H9 (cell line): ENCODE data around the gene EML4. TPM values are rescaled to one million over a fixed set of nuclear protein-coding genes. Genes with fewer than 3 reads are reported as not detected.
A peak's percentile ranks its signal among the peaks of the same experiment; 100 is the strongest.

Source experiments
- DNase-seq: peaks from one replicate; pipeline ENCODE4 v3.0.0-alpha.2; 2017
- H2AFZ ChIP-seq: one replicate; pipeline ENCODE4 v1.6.1; 2013; ENCODE audit warnings: mild to moderate bottlenecking, low read length, control low read depth, moderate library complexity
- H2AK5ac ChIP-seq: 2 replicates; pipeline ENCODE4 v1.6.1; 2013; ENCODE audit warnings: low read length, control low read depth, mixed read lengths; ENCODE audit not compliant: insufficient read length
- H2BK120ac ChIP-seq: one replicate; pipeline ENCODE4 v1.6.1; 2013; ENCODE audit warnings: low read depth, mild to moderate bottlenecking, low read length, control low read depth, inconsistent platforms; ENCODE audit not compliant: poor library complexity, severe bottlenecking
- H2BK12ac ChIP-seq: 2 replicates; pipeline ENCODE4 v1.6.1; 2013; ENCODE audit warnings: low read length, control low read depth, mixed read lengths, low read depth; ENCODE audit not compliant: insufficient read length
- H2BK15ac ChIP-seq: 2 replicates; pipeline ENCODE4 v1.6.1; 2013; ENCODE audit warnings: low read depth, low read length, control low read depth
- H2BK20ac ChIP-seq: one replicate; pipeline ENCODE4 v1.6.1; 2013; ENCODE audit warnings: low read depth, mild to moderate bottlenecking, low read length, control low read depth, inconsistent platforms; ENCODE audit not compliant: poor library complexity, severe bottlenecking
- H2BK5ac ChIP-seq: 2 replicates; pipeline ENCODE4 v1.6.1; 2013; ENCODE audit warnings: low read length, control low read depth, mixed read lengths; ENCODE audit not compliant: insufficient read length
- H3K14ac ChIP-seq: 2 replicates; pipeline ENCODE4 v1.6.1; 2013; ENCODE audit warnings: low read length, control low read depth; ENCODE audit not compliant: insufficient read depth
- H3K18ac ChIP-seq: 2 replicates; pipeline ENCODE4 v1.6.1; 2013; ENCODE audit warnings: low read depth, mild to moderate bottlenecking, mixed read lengths, low read length, control low read depth; ENCODE audit not compliant: insufficient read length
- H3K23ac ChIP-seq: 2 replicates; pipeline ENCODE4 v1.6.1; 2013; ENCODE audit warnings: low read length, control low read depth, mixed read lengths, low read depth; ENCODE audit not compliant: insufficient read length
- H3K23me2 ChIP-seq: 2 replicates; pipeline ENCODE4 v1.6.1; 2013; ENCODE audit warnings: low read depth, mild to moderate bottlenecking, mixed read lengths, low read length, control low read depth; ENCODE audit not compliant: insufficient read length, poor library complexity, severe bottlenecking
- H3K27ac ChIP-seq: 2 replicates; pipeline ENCODE4 v1.5.1; 2013; ENCODE audit warnings: low read length, control low read depth, mixed read lengths, low read depth; ENCODE audit not compliant: insufficient read length
- H3K27me3 ChIP-seq: 2 replicates; pipeline ENCODE4 v1.6.1; 2013; ENCODE audit warnings: low read length, control low read depth, inconsistent platforms; ENCODE audit not compliant: insufficient read depth
- H3K4ac ChIP-seq: 2 replicates; pipeline ENCODE4 v1.6.1; 2013; ENCODE audit warnings: low read depth, mild to moderate bottlenecking, control low read depth, inconsistent platforms, low read length, moderate library complexity
- H3K4me1 ChIP-seq: 2 replicates; pipeline ENCODE4 v1.6.1; 2013; ENCODE audit warnings: low read length, control low read depth, inconsistent platforms; ENCODE audit not compliant: insufficient read depth
- H3K4me2 ChIP-seq: 2 replicates; pipeline ENCODE4 v1.6.1; 2013; ENCODE audit warnings: low read length, control low read depth, mixed read lengths; ENCODE audit not compliant: insufficient read length, insufficient read depth
- H3K56ac ChIP-seq: 2 replicates; pipeline ENCODE4 v1.6.1; 2013; ENCODE audit warnings: low read depth, mild to moderate bottlenecking, mixed read lengths, low read length, control low read depth; ENCODE audit not compliant: insufficient read length
- H3K79me1 ChIP-seq: 2 replicates; pipeline ENCODE4 v1.6.1; 2013; ENCODE audit warnings: low read depth, mild to moderate bottlenecking, moderate library complexity, low read length, control low read depth, inconsistent platforms; ENCODE audit not compliant: insufficient read depth, poor library complexity, severe bottlenecking
- H3K79me2 ChIP-seq: 2 replicates; pipeline ENCODE4 v1.6.1; 2013; ENCODE audit warnings: low read length, control low read depth, inconsistent platforms; ENCODE audit not compliant: insufficient read depth
- H3K9ac ChIP-seq: 2 replicates; pipeline ENCODE4 v1.6.1; 2013; ENCODE audit warnings: low read length, control low read depth, mixed read lengths; ENCODE audit not compliant: insufficient read length; ENCODE audit errors: extremely low read depth
- H3K9me3 ChIP-seq: one replicate; pipeline ENCODE4 v1.6.1; 2013; ENCODE audit warnings: low read depth, low read length, inconsistent platforms; ENCODE audit not compliant: control insufficient read depth
- H3T11ph ChIP-seq: one replicate; pipeline ENCODE4 v1.6.1; 2013; ENCODE audit warnings: mild to moderate bottlenecking, low read length, control low read depth, inconsistent platforms
- H4K20me1 ChIP-seq: one replicate; pipeline ENCODE4 v1.6.1; 2013; ENCODE audit not compliant: control insufficient read depth, insufficient read length, insufficient read depth
- H4K5ac ChIP-seq: 2 replicates; pipeline ENCODE4 v1.6.1; 2013; ENCODE audit warnings: low read depth, mild to moderate bottlenecking, mixed read lengths, low read length, control low read depth; ENCODE audit not compliant: insufficient read length
- H4K8ac ChIP-seq: replicated peaks from 2 replicates; pipeline ENCODE4 v1.6.1; 2013; ENCODE audit warnings: low read length, control low read depth, mixed read lengths, low read depth; ENCODE audit not compliant: insufficient read length
- H4K91ac ChIP-seq: 2 replicates; pipeline ENCODE4 v1.6.1; 2013; ENCODE audit warnings: low read depth, mild to moderate bottlenecking, moderate library complexity, mixed read lengths, low read length, control low read depth; ENCODE audit not compliant: insufficient read length
- H3K27ac Mint-ChIP-seq, 3 experiments: 2 replicates in 2 of 3; 3 replicates in 1 of 3; pipeline ENCODE4 v1.8.0; 2020 to 2021; ENCODE audit warnings: mixed read lengths in 3 of 3, mild to moderate bottlenecking in 1 of 3, moderate library complexity in 1 of 3
- H3K27me3 Mint-ChIP-seq: 2 replicates; pipeline ENCODE4 v1.8.0; 2021; ENCODE audit warnings: low read depth, mild to moderate bottlenecking, moderate library complexity, mixed read lengths
- H3K36me3 Mint-ChIP-seq, 3 experiments: 2 replicates in 2 of 3; 3 replicates in 1 of 3; pipeline ENCODE4 v1.8.0; 2020 to 2021; ENCODE audit warnings: low read depth in 3 of 3, mixed read lengths in 3 of 3; ENCODE audit not compliant: insufficient read depth in 1 of 3
- H3K4me1 Mint-ChIP-seq, 2 experiments: 2 replicates each; pipeline ENCODE4 v1.8.0; 2020; ENCODE audit warnings: mixed read lengths in 2 of 2
- H3K4me3 Mint-ChIP-seq, 2 experiments: 2 replicates in 1 of 2; 3 replicates in 1 of 2; pipeline ENCODE4 v1.8.0; 2020 to 2021; ENCODE audit warnings: mild to moderate bottlenecking in 2 of 2, mixed read lengths in 2 of 2, moderate library complexity in 1 of 2
- H3K9me3 Mint-ChIP-seq, 2 experiments: 2 replicates in 1 of 2; 3 replicates in 1 of 2; pipeline ENCODE4 v1.8.0; 2020; ENCODE audit warnings: mild to moderate bottlenecking in 2 of 2, mixed read lengths in 2 of 2, moderate library complexity in 1 of 2
- CTCF ChIP-seq: fragments of 200-600 bp; sonication (generic); conservative IDR thresholded peaks from 3 replicates; pipeline ENCODE4 v1.8.0; 2021; ENCODE audit warnings: antibody characterized with exemption, mild to moderate bottlenecking
- WGBS: extraction: QIAGEN DNeasy Blood & Tissue Kit; methylation state at CpG from one replicate; pipeline ENCODE4 v1.1.7; 2013; ENCODE audit warnings: missing lambda C conversion rate, low lambda C conversion rate, mixed read lengths; ENCODE audit not compliant: insufficient read length; ENCODE audit errors: extremely low coverage; 5-methylcytosine and 5-hydroxymethylcytosine counted together
- total RNA-seq: library from RNA; stranded (reverse); gene quantifications from 2 replicates; pipeline ENCODE4 v1.2.1, GENCODE V29; 2021

EML4 gene
- total RNA-seq, 1 experiment from 2014 or later, result 68.6 TPM

GRCh38 chr2:42296226-42296625 is 127.1 kb downstream of the EML4 start:
- Mint-ChIP-seq H3K9me3 (no peaks in the 10 kb centered on the region), H3K4me1 (peaks cover 0 to 6% of the 10 kb centered on the region in 2 experiments; a peak in 1 of 4 replicates), H3K27ac (peak overlapping the region in 2 of 3 experiments; percentile 0 to 35; a peak in 3 of 7 replicates), H3K27me3 (no peaks in the 10 kb centered on the region), H3K36me3 (peaks cover 4 to 53% (median 36%) of the 10 kb centered on the region in 3 experiments; a peak in 6 of 7 replicates), H3K4me3 (no peak overlapping the region)
- H2BK12ac ChIP-seq, result no peak overlapping the region
- no peak overlapping the region for H3K9ac ChIP-seq
- no peak overlapping the region for H2BK120ac ChIP-seq
- H3K14ac ChIP-seq, result no peak overlapping the region
- H3K79me1 ChIP-seq, result no peaks in the 10 kb centered on the region
- H3K9me3 ChIP-seq, result no peaks in the 10 kb centered on the region
- H3T11ph ChIP-seq, result no peak overlapping the region
- no peak overlapping the region for H3K27ac ChIP-seq
- H3K79me2 ChIP-seq, result no peaks in the 10 kb centered on the region
- H3K23ac ChIP-seq, result no peak overlapping the region
- H2BK20ac ChIP-seq, result no peak overlapping the region
- H4K5ac ChIP-seq, result no peak overlapping the region
- no peaks in the 10 kb centered on the region for H4K20me1 ChIP-seq
- WGBS, result no CpG with 5 or more reads among the region's 2 CpGs
- no peaks in the 10 kb centered on the region for H3K4me1 ChIP-seq
- no peak overlapping the region for H4K8ac ChIP-seq
- no peaks in the 10 kb centered on the region for H3K23me2 ChIP-seq
- no peak for DNase-seq
- no peak for TF ChIP-seq CTCF
- no peak overlapping the region for H2AK5ac ChIP-seq
- no peak overlapping the region for H4K91ac ChIP-seq
- no peak overlapping the region for H3K4me2 ChIP-seq
- no peak overlapping the region for H2BK15ac ChIP-seq
- no peak overlapping the region for H3K18ac ChIP-seq
- H2AFZ ChIP-seq, result no peak overlapping the region
- no peaks in the 10 kb centered on the region for H3K27me3 ChIP-seq
- H3K56ac ChIP-seq, result no peak overlapping the region
- H3K4ac ChIP-seq, result no peak overlapping the region
- no peak overlapping the region for H2BK5ac ChIP-seq
